GM12864 (cell line): ENCODE data around the gene KRT7.
"Not testable (repeated sequence)": the region's sequence is repeated elsewhere in the genome, so short reads cannot be mapped to it uniquely, and the experiment has no call there.

Experiments used
- DNase-seq: peaks from one replicate; pipeline ENCODE4 v3.0.0-alpha.2; 2011; ENCODE audit warnings: low read depth
- H3K4me3 ChIP-seq: 2 replicates; pipeline ENCODE4 v1.5.1; 2011; ENCODE audit warnings: mild to moderate bottlenecking, low read depth, low read length, control low read depth
- CTCF ChIP-seq: IDR thresholded peaks from 2 replicates; pipeline ENCODE4 v1.5.1; 2011; ENCODE audit warnings: low read depth, mild to moderate bottlenecking, moderate library complexity, low read length, control low read depth, inconsistent platforms; ENCODE audit errors: missing control alignments

Gene KRT7

GRCh38 chr12:52254180-52254964, 21.3 kb downstream of the KRT7 start:
- H3K4me3 ChIP-seq = no peak overlapping the region
- TF ChIP-seq CTCF = no peak
- DNase-seq = no peak

GRCh38 chr12:52254965-52255751, 22.1 kb downstream of the KRT7 start:
- no peak overlapping the region for H3K4me3 ChIP-seq
- no peak for DNase-seq
- TF ChIP-seq CTCF = no peak

- no peak for TF ChIP-seq CTCF
- H3K4me3 ChIP-seq = no peak overlapping the region
- no peak for DNase-seq
Measured at GRCh38 chr12:52255926-52256583, 23.0 kb downstream of the KRT7 start.

GRCh38 chr12:52256584-52256935, 23.5 kb downstream of the KRT7 start:
- TF ChIP-seq CTCF = no peak
- no peak overlapping the region for H3K4me3 ChIP-seq
- no peak for DNase-seq

- DNase-seq = no peak
- no peak overlapping the region for H3K4me3 ChIP-seq
- no peak for TF ChIP-seq CTCF
Measured at GRCh38 chr12:52257074-52257551, 24.1 kb downstream of the KRT7 start.

- H3K4me3 ChIP-seq, DNase-seq: not testable (repeated sequence)
Measured at GRCh38 chr12:52257922-52258321, 24.9 kb downstream of the KRT7 start.

- no peak overlapping the region for H3K4me3 ChIP-seq
- no peak for DNase-seq
- TF ChIP-seq CTCF = no peak
Measured at GRCh38 chr12:52258335-52258901, 25.4 kb downstream of the KRT7 start.
